SK-N-SH treated with all-trans-retinoic acid at 6 μM for 48 hours (cell line): Measurements from ENCODE around the gene STYXL1.

Experiments
- ARNTL ChIP-seq: fragments of 450-650 bp; formaldehyde crosslinking; IDR thresholded peaks from 2 replicates; pipeline ENCODE4 v1.5.0; 2020; ENCODE audit warnings: low read depth, mild to moderate bottlenecking, moderate library complexity, borderline replicate concordance
- CREB5 ChIP-seq: fragments of 250-450 bp; sonication (Bioruptor Pico); IDR thresholded peaks from 2 replicates; pipeline ENCODE4 v1.5.1; 2020; ENCODE audit warnings: low read depth, mild to moderate bottlenecking, moderate library complexity
- CSRNP3 ChIP-seq: fragments of 250-450 bp; sonication (Bioruptor Pico); IDR thresholded peaks from 2 replicates; pipeline ENCODE4 v1.5.1; 2021; ENCODE audit warnings: mild to moderate bottlenecking, moderate library complexity
- ISL1 ChIP-seq: fragments of 250-450 bp; sonication (Bioruptor Pico); IDR thresholded peaks from 2 replicates; pipeline ENCODE4 v2.1.2; 2022; ENCODE audit warnings: mild to moderate bottlenecking, moderate library complexity
- ZFP30 ChIP-seq: fragments of 450-650 bp; formaldehyde crosslinking; IDR thresholded peaks from 2 replicates; pipeline ENCODE4 v1.5.0; 2022; ENCODE audit warnings: mild to moderate bottlenecking, moderate library complexity
- TF ChIP-seq, protein P1 (sequence below): fragments of 250-450 bp; sonication (Bioruptor Pico); IDR thresholded peaks from 2 replicates; pipeline ENCODE4 v1.8.0; 2020; ENCODE audit warnings: mild to moderate bottlenecking, moderate library complexity, borderline replicate concordance

GRCh38 chr7:76086070-76086469 lies 38.3 kb upstream of the STYXL1 start:
- TF ChIP-seq, protein P1, sequence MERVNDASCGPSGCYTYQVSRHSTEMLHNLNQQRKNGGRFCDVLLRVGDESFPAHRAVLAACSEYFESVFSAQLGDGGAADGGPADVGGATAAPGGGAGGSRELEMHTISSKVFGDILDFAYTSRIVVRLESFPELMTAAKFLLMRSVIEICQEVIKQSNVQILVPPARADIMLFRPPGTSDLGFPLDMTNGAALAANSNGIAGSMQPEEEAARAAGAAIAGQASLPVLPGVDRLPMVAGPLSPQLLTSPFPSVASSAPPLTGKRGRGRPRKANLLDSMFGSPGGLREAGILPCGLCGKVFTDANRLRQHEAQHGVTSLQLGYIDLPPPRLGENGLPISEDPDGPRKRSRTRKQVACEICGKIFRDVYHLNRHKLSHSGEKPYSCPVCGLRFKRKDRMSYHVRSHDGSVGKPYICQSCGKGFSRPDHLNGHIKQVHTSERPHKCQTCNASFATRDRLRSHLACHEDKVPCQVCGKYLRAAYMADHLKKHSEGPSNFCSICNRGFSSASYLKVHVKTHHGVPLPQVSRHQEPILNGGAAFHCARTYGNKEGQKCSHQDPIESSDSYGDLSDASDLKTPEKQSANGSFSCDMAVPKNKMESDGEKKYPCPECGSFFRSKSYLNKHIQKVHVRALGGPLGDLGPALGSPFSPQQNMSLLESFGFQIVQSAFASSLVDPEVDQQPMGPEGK = no peak
- no peak for TF ChIP-seq ZFP30 (CRISPR knock-in tag)
- TF ChIP-seq ISL1 (CRISPR knock-in tag) = no peak
- no peak for TF ChIP-seq CSRNP3 (CRISPR knock-in tag)
- no peak for TF ChIP-seq CREB5
- no peak for TF ChIP-seq ARNTL (CRISPR knock-in tag)
